Sigmoid colon (tissue), 7 donors: ENCODE data around the gene PRR7. TPM values are rescaled to one million over a fixed set of nuclear protein-coding genes. Genes with fewer than 3 reads are reported as not detected.

Experiments used
- DNase-seq: peaks from one replicate; pipeline ENCODE4 v3.0.0-alpha.2; 2019
- H3K27ac ChIP-seq, 4 donors: fragments of 200-600 bp; sonication (generic); one replicate each; pipeline ENCODE4 v1.5.1; 2016 to 2019; ENCODE audit warnings: mild to moderate bottlenecking in 1 of 4
- H3K27me3 ChIP-seq, 3 donors: fragments of 200-600 bp; sonication (generic); one replicate each; pipeline ENCODE4 v1.5.1; 2019; ENCODE audit warnings: mild to moderate bottlenecking in 1 of 3
- H3K36me3 ChIP-seq, 4 donors: fragments of 200-600 bp; sonication (generic); one replicate each; pipeline ENCODE4 v1.5.1; 2016 to 2019
- H3K4me1 ChIP-seq, 4 donors: fragments of 200-600 bp; sonication (generic); one replicate each; pipeline ENCODE4 v1.5.1; 2017 to 2019
- H3K4me3 ChIP-seq, 4 donors: fragments of 200-600 bp; sonication (generic); one replicate each; pipeline ENCODE4 v1.5.1; 2017 to 2019; ENCODE audit warnings: mild to moderate bottlenecking in 2 of 4, moderate library complexity in 1 of 4
- H3K9me3 ChIP-seq, 4 donors: fragments of 200-600 bp in 3 of 4; sonication (generic) in 3 of 4; one replicate each; pipeline versions ENCODE4 v1.5.1 to v1.6.1; 2013 to 2019
- EP300 ChIP-seq, 4 donors: sonication (generic); formaldehyde crosslinking; IDR thresholded peaks; one replicate each; pipeline ENCODE4 v1.6.1; 2017; ENCODE audit warnings: antibody characterized with exemption in 4 of 4
- POLR2A ChIP-seq, 2 donors: fragments of 450-650 bp; IDR thresholded peaks; one replicate each; pipeline ENCODE4 v1.6.1; 2016; ENCODE audit warnings: antibody characterized with exemption in 2 of 2, mild to moderate bottlenecking in 2 of 2, moderate library complexity in 2 of 2
- POLR2AphosphoS5 ChIP-seq, 4 donors: sonication (generic); formaldehyde crosslinking; IDR thresholded peaks; one replicate each; pipeline ENCODE4 v1.6.1; 2017; ENCODE audit warnings: antibody characterized with exemption in 4 of 4
- WGBS, 2 donors: extraction: QIAGEN DNeasy Blood & Tissue Kit; methylation state at CpG; one replicate each; pipeline ENCODE4 v1.1.7; 2013; 5-methylcytosine and 5-hydroxymethylcytosine counted together
- intact Hi-C: fragments of 100-400 bp; cut with DNase I; formaldehyde crosslinking; loops from one replicate; pipeline ENCODE4 v1.15.1; 2023
- polyA plus RNA-seq, 3 donors: library from polyadenylated mRNA; stranded (reverse); fragments of 200-250 nt; gene quantifications; one replicate each; pipeline ENCODE4 v1.2.3, GENCODE V29; 2013
- total RNA-seq, 4 donors: library from RNA; depleted of rRNA; stranded (reverse); fragments of >200 nt; gene quantifications; one replicate each; pipeline ENCODE4 v1.1.0, GENCODE V29; 2016
- TF ChIP-seq, protein P1 (sequence below), 4 experiments: fragments of 450-650 bp in 3 of 4; fragments of 200-600 bp in 1 of 4; IDR thresholded peaks; one replicate each; pipeline ENCODE4 v1.5.1; 2016 to 2019; ENCODE audit warnings: antibody characterized with exemption in 4 of 4, mild to moderate bottlenecking in 3 of 4, moderate library complexity in 2 of 4
- donor health status: healthy with polysubstance abuse.
- donor health status: Bipolar disorder and iron deficiency.
- donor health status: healthy.

Gene PRR7
- total and polyA plus RNA-seq, 7 donors: 0.82 to 3.7 (median 2.2) TPM; not detected in 2

DNA sequence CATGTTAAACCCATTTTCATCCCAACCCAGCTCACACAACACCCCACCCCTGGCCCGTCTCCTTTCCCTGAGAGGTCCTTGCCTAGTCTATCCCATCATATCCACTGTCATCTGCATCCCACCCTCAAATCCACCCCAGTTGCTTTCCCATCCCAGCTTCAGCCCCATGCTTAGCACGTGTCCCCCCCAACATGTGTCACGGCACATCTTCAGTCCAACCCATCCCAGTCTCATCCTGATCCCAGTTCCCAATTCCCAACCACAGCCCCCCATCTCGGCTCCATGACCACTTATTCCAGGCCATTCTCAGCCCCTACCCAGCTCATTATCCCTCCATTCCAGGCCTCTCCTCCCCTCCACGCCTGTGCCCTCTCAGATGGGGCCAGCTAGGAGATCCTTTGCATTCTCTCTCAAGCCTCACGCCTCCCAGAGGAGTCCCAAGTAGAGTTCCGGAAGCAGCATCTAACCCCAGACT lies 27.4 kb downstream of the PRR7 start:
- peak; percentile 72 for DNase-seq
- H3K4me1 ChIP-seq: peaks cover 0 to 94% (median 90%) of the 10 kb centered on the region in 4 donors
- H3K36me3 ChIP-seq: no peaks in the 10 kb centered on the region
- WGBS, 2 donors: 48 to 60% methylated on average over 7 of the region's 7 CpGs
- H3K27me3 ChIP-seq: no peaks in the 10 kb centered on the region
- peak overlapping the region in 3 of 4 donors; percentile 77 to 92 (median 83) for H3K4me3 ChIP-seq
- no peaks in the 10 kb centered on the region for H3K9me3 ChIP-seq
- H3K27ac ChIP-seq: peak overlapping the region; percentile 95 to 99 (median 96)
- intact Hi-C loops: no loop called here
- no peak for TF ChIP-seq POLR2AphosphoS5 (IDR thresholded peaks at IDR 0.05)
- TF ChIP-seq POLR2A (IDR thresholded peaks at IDR 0.05): no peak
- TF ChIP-seq EP300 (IDR thresholded peaks at IDR 0.05): no peak
- TF ChIP-seq, protein P1, sequence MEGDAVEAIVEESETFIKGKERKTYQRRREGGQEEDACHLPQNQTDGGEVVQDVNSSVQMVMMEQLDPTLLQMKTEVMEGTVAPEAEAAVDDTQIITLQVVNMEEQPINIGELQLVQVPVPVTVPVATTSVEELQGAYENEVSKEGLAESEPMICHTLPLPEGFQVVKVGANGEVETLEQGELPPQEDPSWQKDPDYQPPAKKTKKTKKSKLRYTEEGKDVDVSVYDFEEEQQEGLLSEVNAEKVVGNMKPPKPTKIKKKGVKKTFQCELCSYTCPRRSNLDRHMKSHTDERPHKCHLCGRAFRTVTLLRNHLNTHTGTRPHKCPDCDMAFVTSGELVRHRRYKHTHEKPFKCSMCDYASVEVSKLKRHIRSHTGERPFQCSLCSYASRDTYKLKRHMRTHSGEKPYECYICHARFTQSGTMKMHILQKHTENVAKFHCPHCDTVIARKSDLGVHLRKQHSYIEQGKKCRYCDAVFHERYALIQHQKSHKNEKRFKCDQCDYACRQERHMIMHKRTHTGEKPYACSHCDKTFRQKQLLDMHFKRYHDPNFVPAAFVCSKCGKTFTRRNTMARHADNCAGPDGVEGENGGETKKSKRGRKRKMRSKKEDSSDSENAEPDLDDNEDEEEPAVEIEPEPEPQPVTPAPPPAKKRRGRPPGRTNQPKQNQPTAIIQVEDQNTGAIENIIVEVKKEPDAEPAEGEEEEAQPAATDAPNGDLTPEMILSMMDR (IDR thresholded peaks at IDR 0.05): no peak

DNA sequence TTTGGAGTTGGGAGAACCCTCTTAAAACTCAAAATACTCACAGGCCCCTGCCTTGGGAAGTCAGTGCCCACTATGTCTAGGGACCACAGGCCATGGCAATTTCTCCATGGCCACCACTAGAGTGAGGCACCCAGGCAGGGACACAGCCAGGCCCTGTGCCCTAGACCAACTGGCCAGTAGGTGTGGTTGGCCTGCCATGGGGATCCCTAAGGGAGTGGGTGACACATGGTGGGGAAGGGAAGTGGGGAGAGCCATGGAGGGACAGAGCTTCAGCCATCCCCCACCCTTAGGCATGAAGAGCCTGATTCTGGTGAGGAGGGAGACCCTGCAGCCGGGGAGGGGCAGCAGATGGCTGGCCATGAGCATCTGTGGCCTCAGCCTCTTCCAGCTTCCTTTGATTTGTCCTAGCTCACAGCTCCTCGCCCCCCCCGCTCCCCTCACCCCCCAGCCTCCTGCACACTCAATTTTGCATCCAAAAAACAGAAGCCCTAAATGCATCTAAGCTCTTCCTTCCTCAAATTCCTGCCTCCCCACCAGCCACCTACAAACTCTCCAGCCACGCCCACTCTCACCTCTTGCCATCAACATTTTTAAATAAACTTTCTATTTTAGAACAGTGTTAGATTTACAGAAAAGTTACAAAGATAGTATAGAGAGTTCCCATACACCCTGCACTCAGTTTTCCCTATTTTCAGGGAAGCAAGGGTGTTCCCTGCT lies 28.4 kb downstream of the PRR7 start:
- peak overlapping the region; percentile 95 to 99 (median 96) for H3K27ac ChIP-seq
- TF ChIP-seq, protein P1 (IDR thresholded peaks at IDR 0.05): no peak
- TF ChIP-seq POLR2AphosphoS5 (IDR thresholded peaks at IDR 0.05) (peak in 2 of 4 donors; percentile 0 to 30), POLR2A (IDR thresholded peaks at IDR 0.05) (no peak)
- 48 to 58% methylated on average over 4 of the region's 4 CpGs for WGBS, 2 donors
- no peak for DNase-seq
- no peak overlapping the region for H3K4me3 ChIP-seq
- H3K27me3 ChIP-seq: no peaks in the 10 kb centered on the region
- peaks cover 0 to 94% (median 90%) of the 10 kb centered on the region in 4 donors for H3K4me1 ChIP-seq
- intact Hi-C loops: no loop called here
- no peaks in the 10 kb centered on the region for H3K36me3 ChIP-seq
- no peaks in the 10 kb centered on the region for H3K9me3 ChIP-seq

DNA sequence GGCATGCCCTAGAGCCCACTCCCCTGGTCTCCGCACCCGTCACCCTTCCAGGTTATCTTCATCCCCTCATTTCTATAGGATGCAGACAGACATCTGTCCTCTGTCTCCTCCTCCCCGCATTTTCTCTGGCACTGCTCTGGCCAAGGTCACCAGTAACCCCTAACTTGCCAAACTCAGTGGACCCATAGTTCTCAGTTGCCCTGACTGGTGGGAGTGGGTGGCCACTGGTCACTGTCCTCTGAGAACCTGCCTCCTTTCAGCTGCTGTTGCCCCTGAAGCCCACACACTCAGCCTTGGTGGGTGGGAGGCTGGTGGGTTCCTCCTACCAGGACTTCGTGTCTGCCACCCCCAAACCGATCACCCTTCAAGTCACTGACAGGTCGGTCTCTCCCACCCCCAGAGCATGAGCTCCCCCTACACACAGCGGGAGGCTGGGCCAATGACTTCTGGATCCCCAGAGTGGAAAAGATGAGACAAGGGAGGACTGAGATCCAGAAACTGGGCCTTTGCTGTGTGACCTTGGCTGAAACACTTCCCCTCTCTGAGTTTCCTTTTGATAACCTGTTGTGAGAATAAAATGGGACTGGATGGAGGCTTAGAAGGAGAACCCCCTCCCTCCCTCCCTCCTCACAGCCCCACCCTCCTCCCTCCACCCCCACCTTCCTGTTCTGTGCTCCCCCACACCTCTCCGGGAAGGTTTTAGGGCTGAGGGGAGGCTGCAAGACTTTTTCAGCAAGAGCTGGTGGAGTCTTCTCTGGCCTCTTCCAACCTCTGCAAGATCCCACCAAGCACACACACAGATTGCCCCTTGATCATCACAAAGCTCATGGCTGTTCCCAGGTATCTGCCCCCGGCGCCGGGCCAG lies 29.2 kb downstream of the PRR7 start:
- no peak overlapping the region for H3K4me3 ChIP-seq
- H3K27ac ChIP-seq: peak overlapping the region; percentile 95 to 99 (median 96)
- no peaks in the 10 kb centered on the region for H3K27me3 ChIP-seq
- WGBS, 2 donors: 72 to 78% methylated on average over 11 of the region's 11 CpGs
- peak in 2 of 4 donors; percentile 47 to 66 for TF ChIP-seq POLR2AphosphoS5 (IDR thresholded peaks at IDR 0.05)
- TF ChIP-seq, protein P1 (IDR thresholded peaks at IDR 0.05): no peak
- H3K36me3 ChIP-seq: no peaks in the 10 kb centered on the region
- H3K4me1 ChIP-seq: peaks cover 0 to 92% (median 90%) of the 10 kb centered on the region in 4 donors
- no peaks in the 10 kb centered on the region for H3K9me3 ChIP-seq
- no peak for DNase-seq
- intact Hi-C loops: no loop called here

DNA sequence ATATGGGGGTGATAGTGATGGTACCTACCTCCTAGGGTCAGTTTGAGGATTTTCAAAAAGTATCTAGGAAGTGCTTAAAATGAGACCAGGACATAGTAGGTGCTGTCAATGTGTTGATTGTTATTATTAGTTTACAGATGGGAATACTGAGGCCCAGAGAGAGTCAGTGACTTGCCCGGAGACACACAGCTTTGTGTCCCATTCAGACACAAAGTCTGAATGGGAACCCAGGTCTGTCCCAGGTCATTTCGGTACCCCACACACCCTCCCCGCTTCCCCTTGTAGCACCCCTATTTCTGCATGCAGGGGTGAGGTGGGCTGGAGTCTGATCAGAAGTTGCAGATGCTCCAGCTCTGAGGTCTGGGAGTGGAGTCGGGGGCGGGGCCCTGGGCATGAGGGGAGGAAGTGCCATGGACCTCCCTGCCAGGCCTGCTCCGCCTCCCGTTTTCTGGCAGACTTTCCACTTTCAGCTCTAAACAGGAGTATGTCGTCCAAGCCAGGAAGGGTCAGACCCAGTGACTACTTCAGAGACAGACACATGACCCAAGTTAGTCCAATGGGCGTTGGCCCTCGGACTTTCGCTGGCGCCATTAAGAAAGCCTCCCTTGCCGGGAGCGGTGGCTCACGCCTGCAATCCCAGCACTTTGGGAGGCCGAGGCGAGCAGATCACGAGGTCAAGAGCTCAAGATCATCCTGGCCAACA lies 30.1 kb downstream of the PRR7 start:
- intact Hi-C loops: no loop called here
- H3K9me3 ChIP-seq: no peaks in the 10 kb centered on the region
- peaks cover 0 to 6% (median 3%) of the 10 kb centered on the region in 4 donors for H3K36me3 ChIP-seq
- no peak overlapping the region for H3K4me3 ChIP-seq
- H3K4me1 ChIP-seq: peaks cover 0 to 92% (median 90%) of the 10 kb centered on the region in 4 donors
- no peak for TF ChIP-seq POLR2A (IDR thresholded peaks at IDR 0.05)
- peak; percentile 59 to 82 (median 74) for TF ChIP-seq POLR2AphosphoS5 (IDR thresholded peaks at IDR 0.05)
- TF ChIP-seq EP300 (IDR thresholded peaks at IDR 0.05): peak in 1 of 4 donors; percentile 10
- DNase-seq: peak; percentile 95
- H3K27ac ChIP-seq: peak overlapping the region; percentile 95 to 99 (median 96)
- 79 to 83% methylated on average over 18 of the region's 18 CpGs for WGBS, 2 donors
- H3K27me3 ChIP-seq: no peaks in the 10 kb centered on the region
